Loucy (cell line): ENCODE results near the gene SUPT4H1.

Experiments
- H2AFZ ChIP-seq: fragments of 200-600 bp; sonication (generic); 2 replicates; pipeline ENCODE4 v1.6.0; 2016; ENCODE audit warnings: antibody characterized with exemption, mild to moderate bottlenecking, low read length, moderate library complexity
- H3F3A ChIP-seq: fragments of 200-600 bp; 2 replicates; pipeline ENCODE4 v1.6.0; 2016; ENCODE audit warnings: antibody characterized with exemption, low read depth, mild to moderate bottlenecking
- H3K27me3 ChIP-seq: fragments of 200-600 bp; sonication (generic); 2 replicates; pipeline ENCODE4 v1.6.1; 2014; ENCODE audit warnings: low read length, mild to moderate bottlenecking; ENCODE audit not compliant: insufficient read depth, poor library complexity, severe bottlenecking
- H3K36me3 ChIP-seq: fragments of 200-600 bp; sonication (generic); 2 replicates; pipeline ENCODE4 v1.6.1; 2016; ENCODE audit warnings: low read length; ENCODE audit not compliant: insufficient read depth
- H3K4me1 ChIP-seq: fragments of 200-600 bp; sonication (generic); 2 replicates; pipeline ENCODE4 v1.5.1; 2014; ENCODE audit warnings: low read length, mild to moderate bottlenecking; ENCODE audit not compliant: insufficient read depth, poor library complexity, severe bottlenecking
- H3K4me2 ChIP-seq: fragments of 200-600 bp; sonication (generic); 2 replicates; pipeline ENCODE4 v1.6.0; 2014; ENCODE audit warnings: antibody characterized with exemption, low read length, low read depth, mild to moderate bottlenecking; ENCODE audit not compliant: poor library complexity, severe bottlenecking
- H3K4me3 ChIP-seq: fragments of 200-600 bp; sonication (generic); 2 replicates; pipeline ENCODE4 v1.5.1; 2014; ENCODE audit warnings: low read length, mild to moderate bottlenecking, mixed read lengths; ENCODE audit not compliant: poor library complexity, severe bottlenecking
- H3K79me2 ChIP-seq: fragments of 200-600 bp; sonication (generic); 2 replicates; pipeline ENCODE4 v1.6.1; 2014; ENCODE audit warnings: low read length; ENCODE audit not compliant: insufficient read depth
- H3K9ac ChIP-seq: fragments of 200-600 bp; sonication (generic); 2 replicates; pipeline ENCODE4 v1.6.0; 2014; ENCODE audit warnings: mild to moderate bottlenecking, low read depth, low read length, moderate library complexity; ENCODE audit not compliant: poor library complexity, severe bottlenecking
- H3K9me2 ChIP-seq: fragments of 200-600 bp; sonication (generic); replicated peaks from 2 replicates; pipeline ENCODE4 v1.6.1; 2016; ENCODE audit warnings: low read depth, low read length, mixed read lengths
- H3K9me3 ChIP-seq: fragments of 200-600 bp; sonication (generic); 2 replicates; pipeline ENCODE4 v1.6.1; 2014; ENCODE audit warnings: mild to moderate bottlenecking, antibody characterized with exemption, low read length, low read depth; ENCODE audit not compliant: insufficient read depth
- H4K20me1 ChIP-seq: fragments of 200-600 bp; sonication (generic); 2 replicates; pipeline ENCODE4 v1.6.0; 2014; ENCODE audit warnings: antibody characterized with exemption, low read length, mild to moderate bottlenecking; ENCODE audit not compliant: insufficient read depth, poor library complexity, severe bottlenecking
- CTCF ChIP-seq: fragments of 200-600 bp; sonication (generic); conservative IDR thresholded peaks from 2 replicates; pipeline ENCODE4 v1.5.1; 2014; ENCODE audit warnings: mild to moderate bottlenecking, antibody characterized with exemption, low read length
- EZH2phosphoT487 ChIP-seq: fragments of 200-600 bp; IDR thresholded peaks from 2 replicates; pipeline ENCODE4 v1.6.1; 2018; ENCODE audit warnings: antibody characterized with exemption, mild to moderate bottlenecking, moderate library complexity, borderline replicate concordance

Gene SUPT4H1

GRCh38 chr17:58367461-58367860, 15.5 kb upstream of the SUPT4H1 start:
- no peaks in the 10 kb centered on the region for H4K20me1 ChIP-seq
- H3F3A ChIP-seq, result no peaks in the 10 kb centered on the region
- H3K9ac ChIP-seq, result no peak overlapping the region
- no peaks in the 10 kb centered on the region for H3K4me1 ChIP-seq
- peaks cover 56% of the 10 kb centered on the region; the same call in 1 of the 2 replicates for H3K36me3 ChIP-seq
- no peak overlapping the region for H2AFZ ChIP-seq
- no peaks in the 10 kb centered on the region for H3K9me3 ChIP-seq
- no peaks in the 10 kb centered on the region for H3K27me3 ChIP-seq
- H3K9me2 ChIP-seq, result no peaks in the 10 kb centered on the region
- TF ChIP-seq EZH2phosphoT487, result no peak
- no peak overlapping the region for H3K4me2 ChIP-seq
- H3K4me3 ChIP-seq, result no peak overlapping the region
- H3K79me2 ChIP-seq, result peaks cover 31% of the 10 kb centered on the region

DNA sequence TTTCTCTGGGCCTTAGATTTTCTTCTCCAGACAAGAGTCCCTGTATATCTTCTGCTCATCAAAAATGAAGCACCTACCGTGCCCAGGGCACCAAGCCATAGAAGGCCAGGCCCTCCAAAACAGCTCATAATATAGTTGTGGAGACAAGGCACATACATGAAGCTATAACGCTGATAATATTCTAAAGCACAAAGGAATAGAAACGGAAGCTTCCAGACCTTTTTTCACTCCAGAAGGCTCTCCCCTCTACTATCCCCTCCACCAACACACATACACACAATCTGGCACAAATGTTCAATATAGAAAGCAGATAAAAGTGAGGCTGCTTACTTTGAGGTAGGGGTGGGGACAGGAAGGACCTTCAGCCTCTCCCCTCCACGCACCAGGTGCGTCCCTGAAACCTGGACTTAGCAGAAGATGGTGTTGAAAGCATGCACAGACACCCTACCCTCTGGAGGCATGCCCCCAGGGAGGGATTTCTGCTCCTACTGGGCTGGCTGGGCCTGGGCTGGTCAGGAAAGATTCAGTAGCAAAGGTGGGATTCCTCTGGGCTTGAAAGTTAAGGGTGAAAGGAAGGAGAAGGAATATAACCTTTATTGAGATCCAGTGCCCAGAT, 14.1 kb upstream of the SUPT4H1 start:
- no peaks in the 10 kb centered on the region for H3K27me3 ChIP-seq
- peaks cover 67% of the 10 kb centered on the region; the same call in 1 of the 2 replicates for H3K36me3 ChIP-seq
- no peak overlapping the region for H3K9ac ChIP-seq
- no peak for TF ChIP-seq CTCF
- no peak for TF ChIP-seq EZH2phosphoT487
- no peaks in the 10 kb centered on the region for H3K4me1 ChIP-seq
- no peak overlapping the region for H3K4me3 ChIP-seq
- no peak overlapping the region for H3K4me2 ChIP-seq
- peaks cover 18% of the 10 kb centered on the region for H3K79me2 ChIP-seq
- H4K20me1 ChIP-seq, result no peaks in the 10 kb centered on the region
- H2AFZ ChIP-seq, result no peak overlapping the region
- no peaks in the 10 kb centered on the region for H3K9me2 ChIP-seq
- no peaks in the 10 kb centered on the region for H3F3A ChIP-seq
- no peaks in the 10 kb centered on the region for H3K9me3 ChIP-seq

- Histone ChIP-seq H4K20me1 (no peaks in the 10 kb centered on the region), H3K4me2 (no peak overlapping the region), H3K9ac (no peak overlapping the region), H3K36me3 (peaks cover 70% of the 10 kb centered on the region; the same call in 1 of the 2 replicates), H3K9me2 (no peaks in the 10 kb centered on the region), H3K9me3 (no peaks in the 10 kb centered on the region), H3K4me1 (no peaks in the 10 kb centered on the region), H3K79me2 (peaks cover 16% of the 10 kb centered on the region), H2AFZ (no peak overlapping the region), H3K27me3 (no peaks in the 10 kb centered on the region), H3F3A (no peaks in the 10 kb centered on the region), H3K4me3 (no peak overlapping the region)
- no peak for TF ChIP-seq EZH2phosphoT487
- TF ChIP-seq CTCF, result no peak
Measured at GRCh38 chr17:58365185-58365979, 13.4 kb upstream of the SUPT4H1 start.
